H1 (cell line): ENCODE measurements around the gene IFNA2.

Experiments
- BRCA1 ChIP-seq: IDR thresholded peaks from 2 replicates; pipeline ENCODE4 v1.6.1; 2012; ENCODE audit warnings: low read depth, low read length, improper control_type of control experiment
- CEBPB ChIP-seq: IDR thresholded peaks from 2 replicates; pipeline ENCODE4 v1.6.1; 2012; ENCODE audit warnings: low read depth, low read length
- CHD2 ChIP-seq: IDR thresholded peaks from 2 replicates; pipeline ENCODE4 v1.6.1; 2012; ENCODE audit warnings: low read length, improper control_type of control experiment
- HDAC2 ChIP-seq, 2 experiments: fragments of 300-600 bp in 1 of 2; sonication (generic) in 1 of 2; IDR thresholded peaks; 2 replicates each; pipeline ENCODE4 v1.6.1; 2011 to 2012; ENCODE audit warnings: low read depth in 2 of 2, low read length in 2 of 2, mild to moderate bottlenecking in 2 of 2, moderate library complexity in 2 of 2, borderline replicate concordance in 1 of 2, inconsistent platforms in 1 of 2
- POLR2AphosphoS5 ChIP-seq: IDR thresholded peaks from 2 replicates; pipeline ENCODE4 v1.6.1; 2011; ENCODE audit warnings: low read depth, low read length
- YY1 ChIP-seq: IDR thresholded peaks from 2 replicates; pipeline ENCODE4 v1.6.1; 2011; ENCODE audit warnings: low read depth, mild to moderate bottlenecking, low read length
- ZNF274 ChIP-seq: IDR thresholded peaks from 2 replicates; pipeline ENCODE4 v1.7.0; 2012; ENCODE audit warnings: low read length, borderline replicate concordance; ENCODE audit errors: extremely low read depth
- TF ChIP-seq, protein P1 (sequence below): IDR thresholded peaks from 2 replicates; pipeline ENCODE4 v1.6.1; 2012; ENCODE audit warnings: inconsistent platforms
- TF ChIP-seq, protein P2 (sequence below), 3 experiments: IDR thresholded peaks; 1 replicate in 2 of 3; 2 replicates in 1 of 3; pipeline versions ENCODE4 v1.5.1 to v1.6.1; 2011; ENCODE audit warnings: low read length in 3 of 3, mild to moderate bottlenecking in 3 of 3, inconsistent platforms in 2 of 3, low read depth in 1 of 3, moderate library complexity in 1 of 3; ENCODE audit not compliant: insufficient read depth in 1 of 3; ENCODE audit errors: control extremely low read depth in 1 of 3

DNA sequence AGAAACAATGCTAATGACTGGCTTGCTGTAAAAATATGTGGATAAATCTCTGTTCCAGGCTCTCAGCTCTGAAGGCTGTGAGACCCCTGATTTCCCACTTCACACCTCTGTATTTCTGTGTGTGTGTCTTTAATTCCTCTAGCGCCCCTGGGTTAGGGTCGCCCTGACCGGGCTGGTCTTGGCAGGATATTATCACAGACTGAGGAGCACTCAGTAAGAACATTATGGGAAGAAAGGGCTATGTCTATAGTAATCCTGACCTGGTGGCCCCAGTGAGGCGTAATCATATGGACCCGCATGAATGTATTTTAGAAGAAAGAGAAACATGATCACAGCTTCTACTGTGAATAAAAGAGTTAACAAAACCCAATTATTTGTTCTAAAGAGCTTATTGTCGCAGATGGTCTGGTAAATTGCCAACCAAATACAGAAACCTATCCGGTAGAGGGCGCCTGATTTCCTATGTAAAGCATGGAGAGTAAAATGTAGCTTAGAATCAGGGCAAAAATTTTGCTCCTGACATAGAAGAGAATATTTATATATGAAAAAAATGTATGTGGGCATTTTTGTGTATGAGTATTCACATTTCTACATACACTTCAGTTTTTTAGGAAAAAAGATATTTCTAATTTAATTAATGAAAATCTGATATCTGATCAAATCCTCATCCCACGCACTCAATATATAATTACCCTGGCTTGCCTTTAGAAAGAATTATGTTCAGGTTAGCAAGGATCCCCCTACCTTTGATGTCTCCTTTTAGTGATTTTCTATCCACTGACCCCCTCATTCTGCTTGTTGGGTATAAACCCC lies 49.2 kb upstream of the IFNA2 start:
- TF ChIP-seq CHD2, result no peak
- no peak for TF ChIP-seq YY1
- TF ChIP-seq, protein P1, sequence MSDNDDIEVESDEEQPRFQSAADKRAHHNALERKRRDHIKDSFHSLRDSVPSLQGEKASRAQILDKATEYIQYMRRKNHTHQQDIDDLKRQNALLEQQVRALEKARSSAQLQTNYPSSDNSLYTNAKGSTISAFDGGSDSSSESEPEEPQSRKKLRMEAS, result no peak
- TF ChIP-seq, protein P2, sequence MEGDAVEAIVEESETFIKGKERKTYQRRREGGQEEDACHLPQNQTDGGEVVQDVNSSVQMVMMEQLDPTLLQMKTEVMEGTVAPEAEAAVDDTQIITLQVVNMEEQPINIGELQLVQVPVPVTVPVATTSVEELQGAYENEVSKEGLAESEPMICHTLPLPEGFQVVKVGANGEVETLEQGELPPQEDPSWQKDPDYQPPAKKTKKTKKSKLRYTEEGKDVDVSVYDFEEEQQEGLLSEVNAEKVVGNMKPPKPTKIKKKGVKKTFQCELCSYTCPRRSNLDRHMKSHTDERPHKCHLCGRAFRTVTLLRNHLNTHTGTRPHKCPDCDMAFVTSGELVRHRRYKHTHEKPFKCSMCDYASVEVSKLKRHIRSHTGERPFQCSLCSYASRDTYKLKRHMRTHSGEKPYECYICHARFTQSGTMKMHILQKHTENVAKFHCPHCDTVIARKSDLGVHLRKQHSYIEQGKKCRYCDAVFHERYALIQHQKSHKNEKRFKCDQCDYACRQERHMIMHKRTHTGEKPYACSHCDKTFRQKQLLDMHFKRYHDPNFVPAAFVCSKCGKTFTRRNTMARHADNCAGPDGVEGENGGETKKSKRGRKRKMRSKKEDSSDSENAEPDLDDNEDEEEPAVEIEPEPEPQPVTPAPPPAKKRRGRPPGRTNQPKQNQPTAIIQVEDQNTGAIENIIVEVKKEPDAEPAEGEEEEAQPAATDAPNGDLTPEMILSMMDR (IDR thresholded peaks at IDR 0.05; ENCODE audit: control extremely low read depth in 1 of 3, insufficient read depth in 1 of 3, low read depth in 1 of 3, low read length in 3 of 3), result peak in 2 of 3 experiments; percentile 47; a peak in 2 of 4 replicates
- no peak for TF ChIP-seq POLR2AphosphoS5
- no peak for TF ChIP-seq BRCA1
- no peak for TF ChIP-seq HDAC2 (IDR thresholded peaks at IDR 0.05; ENCODE audit: borderline replicate concordance in 1 of 2, low read depth in 2 of 2, low read length in 2 of 2)
- TF ChIP-seq ZNF274, result no peak
- no peak for TF ChIP-seq CEBPB
